Pancreas (tissue), 10 donors: Measurements from ENCODE around the gene MYL12B. TPM values are rescaled to one million over a fixed set of nuclear protein-coding genes. Genes with fewer than 3 reads are reported as not detected.

Experiments
- ATAC-seq, 4 donors: fragments of 200-7000 bp; cut with Tn5 transposase; one replicate each; pipeline versions ENCODE4 v1.8.0 to v1.9.1; 2020; ENCODE audit warnings: mild to moderate bottlenecking in 4 of 4, moderate library complexity in 4 of 4
- DNase-seq, 6 donors: peaks; one replicate each; pipeline ENCODE4 v3.0.0-alpha.2; 2020
- FAIRE-seq: peaks from 2 replicates; lab custom pipeline; 2012; peaks lifted over from hg19 to GRCh38; lab: Jason Lieb, UNC
- H3K27ac ChIP-seq, 4 donors: fragments of 200-600 bp; sonication (generic); 1 replicate in 3 of 4; 2 replicates in 1 of 4; pipeline versions ENCODE4 v1.5.0 to v1.8.0; 2020
- H3K27me3 ChIP-seq, 4 donors: fragments of 200-600 bp; one replicate each; pipeline ENCODE4 v1.8.0; 2021
- H3K36me3 ChIP-seq, 3 donors: fragments of 200-600 bp; sonication (generic) in 1 of 3; one replicate each; pipeline versions ENCODE4 v1.5.0 to v1.8.0; 2020 to 2021
- H3K4me1 ChIP-seq, 3 donors: fragments of 200-600 bp; one replicate each; pipeline ENCODE4 v1.8.0; 2021
- H3K4me3 ChIP-seq, 4 donors: fragments of 200-600 bp; sonication (generic) in 2 of 4; one replicate each; pipeline versions ENCODE4 v1.5.0 to v1.8.0; 2020 to 2021
- H3K9me3 ChIP-seq, 4 donors: fragments of 200-600 bp; one replicate each; pipeline ENCODE4 v1.8.0; 2021
- WGBS, 2 donors: extraction: QIAGEN DNeasy Blood & Tissue Kit; methylation state at CpG; one replicate each; pipeline ENCODE4 v1.1.7; 2013; 5-methylcytosine and 5-hydroxymethylcytosine counted together
- intact Hi-C, 3 donors: fragments of 100-400 bp; cut with DNase I; formaldehyde crosslinking; loops; one replicate each; pipeline versions ENCODE4 v1.11.1 to v1.14.2; 2022
- polyA plus RNA-seq, 2 donors: library from polyadenylated mRNA; stranded (reverse); fragments of 200-250 nt; gene quantifications; one replicate each; pipeline ENCODE4 v1.2.3, GENCODE V29; 2013
- total RNA-seq, 6 donors: library from RNA; stranded (reverse); fragmentation: NEBNext Ultra II Directional in 4 of 6; extraction: Animal tissue kit (Norgen Biotek cat#: 25700) in 4 of 6; gene quantifications; one replicate each; pipeline versions ENCODE4 v1.2.1 to v1.2.4, GENCODE V29; 2021 to 2023
- TF ChIP-seq, protein P1 (sequence below), 4 donors: fragments of 200-600 bp; sonication (generic) in 3 of 4; IDR thresholded peaks; one replicate each; pipeline versions ENCODE4 v1.5.0 to v1.8.0; 2021; ENCODE audit warnings: antibody characterized with exemption in 4 of 4
- donor health status: healthy with polysubstance abuse.
- donor health status: DM: no; HTN: no; CAD: no; lungs with moderate emphysema.
- donor health status: DM: no; HTN: no; CAD: no.
- donor health status: control.
- donor health status: control.
- donor health status: Bipolar disorder and iron deficiency.
- donor health status: DM: yes; HTN: yes; CAD: no.
- donor health status: DM: no; HTN: no; CAD: no.
- donor health status: DM: no; HTN: no; CAD: no.
- donor health status: DM: yes; HTN: yes; CAD: no.

Gene MYL12B
- total and polyA plus RNA-seq, 8 donors, result 63.0 to 208 (median 119) TPM

DNA sequence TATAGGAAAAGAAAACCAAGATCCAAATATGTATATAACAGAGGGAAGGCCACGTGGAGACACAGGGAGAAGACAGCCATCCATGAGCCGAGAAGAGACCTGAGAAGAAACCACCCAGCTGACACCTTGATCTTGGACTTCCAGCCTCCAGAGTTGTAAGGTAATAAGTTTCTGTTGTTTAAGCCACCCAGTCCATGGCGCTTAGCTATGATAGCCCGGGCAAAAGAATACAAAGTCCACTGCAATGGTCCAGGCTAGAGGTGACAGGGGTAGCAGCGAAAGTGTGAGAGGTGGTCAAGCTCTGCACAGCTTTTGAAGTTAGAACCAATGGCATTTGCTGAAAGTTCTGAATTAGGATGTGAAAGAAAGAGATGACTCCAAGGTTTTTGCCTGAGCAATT is 44.9 kb upstream of the MYL12B start:
- FAIRE-seq, result no peak
- no peak for ATAC-seq

DNA sequence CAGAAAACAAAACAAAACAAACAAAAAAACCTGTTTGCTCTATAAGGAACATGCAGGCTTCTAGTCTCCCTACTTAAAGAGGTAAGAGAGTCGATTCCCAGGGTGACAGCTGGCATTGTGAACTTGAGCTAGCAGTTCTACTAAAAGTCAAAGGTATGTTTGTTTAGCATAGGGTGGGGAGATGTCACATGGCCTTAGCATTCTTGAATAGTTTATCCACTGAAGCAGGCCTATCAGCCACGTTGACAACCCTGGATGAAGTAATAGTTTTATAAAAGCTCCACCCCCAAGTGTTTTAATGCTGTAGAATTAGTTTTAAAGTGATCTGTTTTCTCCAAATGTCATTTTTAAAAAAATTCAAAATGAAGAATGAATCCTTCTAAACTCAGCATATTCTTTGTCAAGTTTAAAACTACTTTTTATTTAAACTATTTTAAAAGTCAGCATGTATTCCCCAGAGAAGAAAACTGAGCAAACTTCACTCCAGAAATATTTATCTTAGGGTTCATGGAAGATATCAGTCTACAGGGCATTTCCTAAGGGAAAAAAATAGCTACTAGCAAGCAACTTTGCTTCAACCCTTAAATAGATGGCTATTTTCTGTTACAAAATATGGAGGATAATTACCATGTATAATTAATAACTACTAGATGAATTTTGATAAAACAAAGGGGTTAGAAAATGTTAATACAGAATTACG is 43.8 kb upstream of the MYL12B start:
- Histone ChIP-seq H3K4me1 (peaks cover 16 to 37% (median 35%) of the 10 kb centered on the region in 3 donors), H3K9me3 (no peaks in the 10 kb centered on the region), H3K27me3 (no peaks in the 10 kb centered on the region), H3K36me3 (no peaks in the 10 kb centered on the region), H3K27ac (peak overlapping the region; percentile 40 to 96 (median 67)), H3K4me3 (peak overlapping the region in 3 of 4 donors; percentile 7 to 44 (median 33))
- intact Hi-C loops, result no loop called here
- 13 to 17% methylated on average over 3 of the region's 3 CpGs for WGBS, 2 donors
- TF ChIP-seq, protein P1, sequence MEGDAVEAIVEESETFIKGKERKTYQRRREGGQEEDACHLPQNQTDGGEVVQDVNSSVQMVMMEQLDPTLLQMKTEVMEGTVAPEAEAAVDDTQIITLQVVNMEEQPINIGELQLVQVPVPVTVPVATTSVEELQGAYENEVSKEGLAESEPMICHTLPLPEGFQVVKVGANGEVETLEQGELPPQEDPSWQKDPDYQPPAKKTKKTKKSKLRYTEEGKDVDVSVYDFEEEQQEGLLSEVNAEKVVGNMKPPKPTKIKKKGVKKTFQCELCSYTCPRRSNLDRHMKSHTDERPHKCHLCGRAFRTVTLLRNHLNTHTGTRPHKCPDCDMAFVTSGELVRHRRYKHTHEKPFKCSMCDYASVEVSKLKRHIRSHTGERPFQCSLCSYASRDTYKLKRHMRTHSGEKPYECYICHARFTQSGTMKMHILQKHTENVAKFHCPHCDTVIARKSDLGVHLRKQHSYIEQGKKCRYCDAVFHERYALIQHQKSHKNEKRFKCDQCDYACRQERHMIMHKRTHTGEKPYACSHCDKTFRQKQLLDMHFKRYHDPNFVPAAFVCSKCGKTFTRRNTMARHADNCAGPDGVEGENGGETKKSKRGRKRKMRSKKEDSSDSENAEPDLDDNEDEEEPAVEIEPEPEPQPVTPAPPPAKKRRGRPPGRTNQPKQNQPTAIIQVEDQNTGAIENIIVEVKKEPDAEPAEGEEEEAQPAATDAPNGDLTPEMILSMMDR (IDR thresholded peaks at IDR 0.05), result no peak
- FAIRE-seq, result peak; percentile 96
- ATAC-seq, result peak; percentile 78 to 87 (median 78)
- peak in 3 of 6 donors; percentile 40 to 76 (median 68) for DNase-seq

More for the DNA sequence above, 44.9 kb upstream of the MYL12B start:
- no peak for DNase-seq
- peaks cover 26 to 48% (median 44%) of the 10 kb centered on the region in 3 donors for H3K4me1 ChIP-seq
- peak overlapping the region in 2 of 4 donors; percentile 88 to 96 for H3K27ac ChIP-seq
- H3K9me3 ChIP-seq, result no peaks in the 10 kb centered on the region
- H3K36me3 ChIP-seq, result no peaks in the 10 kb centered on the region
- H3K27me3 ChIP-seq, result no peaks in the 10 kb centered on the region
- intact Hi-C loops, result no loop called here
- 63 to 65% methylated on average over 5 of the region's 5 CpGs for WGBS, 2 donors
- TF ChIP-seq, protein P1 (IDR thresholded peaks at IDR 0.05), result no peak
- H3K4me3 ChIP-seq, result peak overlapping the region in 1 of 4 donors; percentile 44

DNA sequence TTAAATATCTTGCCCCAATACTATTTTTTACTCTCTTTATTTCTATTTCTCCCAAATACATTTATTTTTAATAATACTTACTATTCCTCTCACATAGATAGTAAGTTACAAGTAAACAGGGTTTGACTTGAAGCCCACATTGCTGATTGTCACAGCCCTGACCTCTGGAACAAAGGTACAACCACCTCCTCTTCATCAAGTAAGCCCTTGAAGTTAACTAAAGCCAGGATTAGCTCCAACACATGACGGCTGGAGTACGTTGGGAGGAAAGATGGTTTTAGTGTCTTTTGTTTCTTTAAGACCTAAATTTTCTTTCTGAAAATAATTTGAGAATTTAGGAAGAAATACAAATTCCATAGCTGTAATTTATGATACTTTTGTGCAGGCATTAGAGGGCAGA is 43.1 kb upstream of the MYL12B start:
- peak overlapping the region in 3 of 4 donors; percentile 7 to 44 (median 33) for H3K4me3 ChIP-seq
- ATAC-seq (peak in 2 of 4 donors; percentile 44 to 53), FAIRE-seq (no peak), DNase-seq (no peak)
- intact Hi-C loops, result no loop called here
- peak overlapping the region in 3 of 4 donors; percentile 46 to 96 (median 88) for H3K27ac ChIP-seq
- no peaks in the 10 kb centered on the region for H3K36me3 ChIP-seq
- H3K9me3 ChIP-seq, result no peaks in the 10 kb centered on the region
- TF ChIP-seq, protein P1 (IDR thresholded peaks at IDR 0.05), result no peak
- no peaks in the 10 kb centered on the region for H3K27me3 ChIP-seq
- WGBS, 2 donors, result 24 to 34% methylated on average over 2 of the region's 2 CpGs
- peaks cover 14 to 32% (median 30%) of the 10 kb centered on the region in 3 donors for H3K4me1 ChIP-seq

DNA sequence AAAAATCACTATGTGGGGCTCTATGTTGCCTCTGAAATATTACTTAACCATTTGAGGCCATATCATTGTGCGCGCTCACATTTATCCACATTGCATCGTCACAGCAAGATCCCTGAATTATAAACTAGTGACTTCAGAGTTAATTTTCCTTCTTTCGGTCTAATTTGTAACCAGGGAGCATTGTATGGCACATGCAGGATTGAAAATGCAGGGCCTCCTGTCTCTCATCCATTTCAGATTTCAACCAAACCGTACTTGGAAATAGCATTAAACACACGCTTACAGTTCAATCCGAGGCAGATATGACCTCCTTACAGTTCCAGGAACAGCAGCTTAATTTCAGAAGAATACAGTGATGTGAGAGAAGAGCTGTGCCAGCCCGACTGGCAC is 42.7 kb upstream of the MYL12B start:
- intact Hi-C loops, result no loop called here
- DNase-seq (no peak), ATAC-seq (peak; percentile 16 to 43 (median 24)), FAIRE-seq (no peak)
- Histone ChIP-seq H3K4me1 (peaks cover 14 to 31% (median 29%) of the 10 kb centered on the region in 3 donors), H3K36me3 (no peaks in the 10 kb centered on the region), H3K9me3 (no peaks in the 10 kb centered on the region), H3K27ac (peak overlapping the region; percentile 46 to 96 (median 72)), H3K27me3 (no peaks in the 10 kb centered on the region), H3K4me3 (peak overlapping the region in 2 of 4 donors; percentile 33 to 44)
- WGBS, 2 donors, result 20 to 27% methylated on average over 8 of the region's 8 CpGs
- TF ChIP-seq, protein P1 (IDR thresholded peaks at IDR 0.05), result no peak
